GM21423 (cell line): ENCODE data around the gene TDP1.
"Not testable (repeated sequence)": the region's sequence is repeated elsewhere in the genome, so short reads cannot be mapped to it uniquely, and the experiment has no call there.

Source experiments
- ATAC-seq: cut with Tn5 transposase; IDR thresholded peaks from one replicate; pipeline ENCODE4 v1.9.1; 2021; ENCODE audit warnings: mild to moderate bottlenecking, moderate library complexity; ENCODE audit not compliant: unreplicated experiment

The TDP1 gene

GRCh38 chr14:89986462-89987160 is 30.9 kb downstream of the TDP1 start:
- ATAC-seq, result no peak

GRCh38 chr14:89987161-89987475 is 31.4 kb downstream of the TDP1 start:
- no peak for ATAC-seq

GRCh38 chr14:89988787-89989186 is 33.1 kb downstream of the TDP1 start:
- no peak for ATAC-seq

GRCh38 chr14:89990218-89990617 is 34.5 kb downstream of the TDP1 start:
- ATAC-seq, result no peak

GRCh38 chr14:89990623-89991275 is 35.0 kb downstream of the TDP1 start:
- no peak for ATAC-seq

- no peak for ATAC-seq
These were observed 36.5 kb downstream of the TDP1 start for GRCh38 chr14:89992273-89992672.

GRCh38 chr14:89996963-89997362 is 41.2 kb downstream of the TDP1 start:
- ATAC-seq, result no peak

- no peak for ATAC-seq
These were observed 45.2 kb downstream of the TDP1 start for GRCh38 chr14:90000935-90001334.

GRCh38 chr14:90003526-90004307 is 48.0 kb downstream of the TDP1 start:
- no peak for ATAC-seq

- no peak for ATAC-seq
These were observed 49.7 kb downstream of the TDP1 start for GRCh38 chr14:90005441-90005840.

- no peak for ATAC-seq
These were observed 50.3 kb downstream of the TDP1 start for GRCh38 chr14:90005939-90006530.

GRCh38 chr14:90017371-90017770 is 61.6 kb downstream of the TDP1 start:
- no peak for ATAC-seq

- no peak for ATAC-seq
These were observed 64.2 kb downstream of the TDP1 start for GRCh38 chr14:90019824-90020523.

GRCh38 chr14:90023176-90023896 is 67.6 kb downstream of the TDP1 start:
- no peak for ATAC-seq

GRCh38 chr14:90024910-90025309 is 69.2 kb downstream of the TDP1 start:
- no peak for ATAC-seq

- ATAC-seq, result not testable (repeated sequence)
These were observed 70.9 kb downstream of the TDP1 start for GRCh38 chr14:90026608-90027007.

- no peak for ATAC-seq
These were observed 72.1 kb downstream of the TDP1 start for GRCh38 chr14:90027842-90028241.

GRCh38 chr14:90034156-90034555 is 78.4 kb downstream of the TDP1 start:
- ATAC-seq, result no peak

- no peak for ATAC-seq
These were observed 79.3 kb downstream of the TDP1 start for GRCh38 chr14:90034835-90035525.
